Sciatic nerve (tissue), 1 donor: ENCODE results near the gene CSRNP2. TPM values are rescaled to one million over a fixed set of nuclear protein-coding genes. Genes with fewer than 3 reads are reported as not detected.

ENCODE experiments used
- total RNA-seq: library from RNA; stranded (reverse); fragmentation: NEBNext Ultra II Directional; extraction: Animal tissue kit (Norgen Biotek cat#: 25700); gene quantifications from one replicate; pipeline ENCODE4 v1.2.1, GENCODE V29; 2021
- donor health status: DM: no; HTN: no; CAD: no.

CSRNP2 gene
- total RNA-seq, 1 donor from 2014 or later = 38.4 TPM

Other genes with a start within 250 kb of the CSRNP2 start
- not detected for gene TMPRSS12, start 240.7 kb downstream of the CSRNP2 start, total RNA-seq
- not detected for gene HIGD1C, start 131.1 kb downstream of the CSRNP2 start, total RNA-seq
- gene SLC11A2, start 57.2 kb downstream of the CSRNP2 start, total RNA-seq = 82.5 TPM
- gene LETMD1, start 35.3 kb downstream of the CSRNP2 start, total RNA-seq = 58.5 TPM
- 32.2 TPM for gene TFCP2, start 89.5 kb upstream of the CSRNP2 start, total RNA-seq
- 40.7 TPM for gene POU6F1, start 134.5 kb upstream of the CSRNP2 start, total RNA-seq
- 175 TPM for gene DAZAP2, start 155.2 kb upstream of the CSRNP2 start, total RNA-seq
- gene SMAGP, start 186.8 kb upstream of the CSRNP2 start, total RNA-seq = 6.2 TPM
- gene BIN2, start 240.6 kb upstream of the CSRNP2 start, total RNA-seq = 11.2 TPM